ENCODE results near the gene RBM4B.

RBM4B gene

DNA sequence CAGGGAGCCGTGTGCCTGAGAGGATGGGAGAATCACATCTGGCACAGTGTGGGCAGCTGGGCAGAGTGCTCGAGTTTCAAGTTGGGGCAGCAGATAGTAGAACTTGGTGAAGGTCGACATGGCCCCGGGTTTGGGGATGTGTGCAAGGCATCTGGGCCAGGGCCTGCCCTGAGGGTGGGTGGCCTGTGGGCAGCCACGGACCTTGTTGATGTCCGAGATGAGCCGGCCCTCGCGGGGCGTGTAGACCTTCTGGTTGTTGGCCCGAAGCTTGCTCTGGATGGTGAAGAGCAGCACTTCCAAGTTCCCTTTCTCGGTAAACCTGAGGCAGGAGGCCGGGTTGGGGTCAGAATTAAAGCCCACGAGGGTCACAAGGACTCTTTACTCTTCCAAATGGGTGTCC, 31.0 kb upstream of the RBM4B start:
- DNase-seq, result no peak

DNA sequence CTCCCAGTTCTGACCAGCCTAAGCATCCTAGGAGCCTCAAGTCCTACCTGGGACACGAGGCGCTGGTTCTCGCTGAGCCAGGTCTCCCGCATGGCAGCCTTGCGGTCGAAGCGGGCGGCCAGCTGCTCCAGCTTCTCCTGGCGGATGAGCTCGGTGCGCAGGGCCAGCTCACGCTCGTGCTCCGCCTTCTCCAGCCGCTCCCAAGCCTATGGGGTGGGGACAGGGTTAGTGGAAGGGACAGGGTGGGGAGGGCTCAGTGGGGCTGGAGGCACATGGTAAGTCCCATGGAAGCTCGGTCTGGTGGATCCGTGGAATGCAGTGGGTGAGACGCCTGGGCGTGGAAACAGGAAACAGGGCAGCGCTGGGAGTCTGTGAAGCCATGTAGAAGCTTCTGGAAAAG, 30.4 kb upstream of the RBM4B start:
- DNase-seq, result no peak

DNA sequence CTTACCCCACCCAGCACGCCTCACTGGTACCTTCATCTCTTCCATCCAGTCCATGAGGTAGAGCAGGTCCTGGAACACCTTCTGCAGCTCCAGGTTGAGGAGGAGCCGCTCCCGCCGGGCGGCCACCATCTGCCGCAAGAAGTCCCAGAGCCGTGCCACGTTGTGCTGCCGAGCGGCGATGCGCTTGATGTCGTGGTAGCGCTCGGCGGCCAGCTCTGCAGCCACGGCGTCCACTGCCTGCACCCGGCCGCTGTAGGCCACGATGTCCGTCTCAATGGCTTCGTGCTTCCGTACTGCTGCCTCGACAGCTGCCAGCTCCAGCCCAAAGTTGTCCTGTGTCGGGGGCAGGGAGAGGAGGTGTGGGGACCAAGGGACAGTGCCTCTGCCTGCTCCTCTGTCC, 29.8 kb upstream of the RBM4B start:
- DNase-seq, result no peak

DNA sequence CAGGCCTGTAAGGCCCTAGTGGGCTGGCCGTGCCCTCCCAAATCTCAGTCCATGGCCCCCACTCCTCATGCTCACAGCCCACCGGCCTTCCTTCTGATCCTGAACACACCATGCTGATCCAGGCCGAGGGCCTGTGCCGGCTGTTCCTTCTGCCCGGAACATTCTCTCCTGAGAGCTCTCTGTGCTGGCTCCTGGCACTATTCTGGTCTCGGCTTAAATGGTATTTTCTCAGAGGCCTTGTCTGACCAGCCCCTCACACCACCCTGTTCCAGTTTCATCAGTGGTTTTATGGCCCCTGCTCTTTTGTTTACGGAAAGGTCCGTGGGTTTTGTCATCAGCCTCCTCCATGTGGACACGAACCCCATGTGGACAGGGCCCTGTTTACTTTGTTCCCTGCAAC, 29.3 kb upstream of the RBM4B start:
- DNase-seq, result no peak

DNA sequence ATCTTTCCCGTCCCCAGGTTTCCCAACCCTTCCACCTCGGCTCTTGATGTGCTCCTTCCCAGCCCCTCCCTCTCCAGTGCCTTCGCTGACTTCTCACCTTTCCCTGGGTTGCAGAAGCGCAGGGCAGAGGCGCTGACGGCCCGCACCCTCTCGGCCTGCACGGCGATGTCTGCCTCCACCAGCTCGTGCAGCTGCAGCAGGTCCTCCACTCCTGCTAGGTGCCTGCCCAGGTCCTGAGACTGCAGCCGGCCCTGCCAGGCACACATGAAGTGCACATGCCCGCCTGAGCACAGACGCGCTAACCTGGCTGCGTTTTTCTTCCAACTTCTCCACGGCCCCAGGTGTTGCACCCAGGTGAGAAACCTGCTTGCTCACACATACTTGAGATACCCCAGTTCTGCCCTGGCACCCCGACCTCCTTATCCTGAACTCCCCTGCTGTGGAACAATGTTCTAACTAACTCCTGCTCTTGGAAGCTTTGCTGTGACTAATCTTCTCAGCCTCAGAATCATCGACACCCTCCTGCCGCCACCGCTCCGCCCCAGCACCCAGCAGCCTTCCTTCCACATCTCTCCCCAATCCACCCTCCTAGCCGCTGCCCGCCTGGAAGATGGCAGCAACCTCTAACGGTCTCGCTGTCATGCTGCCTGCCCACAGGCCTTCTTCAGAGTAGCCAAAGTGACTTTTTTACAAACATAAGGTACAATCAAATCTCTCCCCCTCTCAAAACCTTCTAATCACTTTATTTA, 28.1 kb upstream of the RBM4B start:
- no peak for DNase-seq

DNA sequence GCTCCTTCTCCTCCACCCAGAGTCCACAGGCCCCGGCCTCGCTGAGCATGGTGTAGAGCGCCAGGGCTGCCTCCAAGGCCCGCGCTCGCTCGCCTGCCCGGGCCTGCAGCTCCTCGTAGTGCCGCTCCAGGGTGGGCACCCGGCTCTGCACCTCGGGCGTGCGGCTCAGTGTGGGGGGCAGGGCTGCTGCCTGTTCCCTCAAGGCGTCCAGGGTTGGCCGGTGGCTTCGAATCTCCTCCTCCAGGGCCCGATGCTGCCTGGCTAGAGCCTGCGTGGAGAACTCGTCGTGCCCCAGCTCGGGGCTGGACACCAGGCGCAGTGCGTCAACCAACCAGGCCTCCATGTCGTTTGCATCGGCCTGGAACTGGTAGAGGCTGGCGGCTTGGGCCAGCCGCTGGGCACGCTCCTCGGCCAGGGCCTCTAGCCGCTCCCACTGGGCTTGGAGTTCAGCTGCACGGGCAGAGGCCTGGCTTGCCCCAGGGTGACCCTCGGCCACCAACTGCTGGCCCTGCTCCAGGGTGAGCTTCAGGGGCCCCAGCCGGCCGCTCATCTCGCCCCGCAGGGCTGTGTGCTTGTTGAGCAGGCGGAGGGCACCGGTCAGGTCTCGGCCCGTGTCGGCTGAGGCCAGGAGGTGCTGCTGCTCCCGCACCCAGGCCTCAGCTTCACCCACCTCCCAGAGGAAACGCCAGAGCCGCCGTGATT, 27.1 kb upstream of the RBM4B start:
- DNase-seq, result no peak

DNA sequence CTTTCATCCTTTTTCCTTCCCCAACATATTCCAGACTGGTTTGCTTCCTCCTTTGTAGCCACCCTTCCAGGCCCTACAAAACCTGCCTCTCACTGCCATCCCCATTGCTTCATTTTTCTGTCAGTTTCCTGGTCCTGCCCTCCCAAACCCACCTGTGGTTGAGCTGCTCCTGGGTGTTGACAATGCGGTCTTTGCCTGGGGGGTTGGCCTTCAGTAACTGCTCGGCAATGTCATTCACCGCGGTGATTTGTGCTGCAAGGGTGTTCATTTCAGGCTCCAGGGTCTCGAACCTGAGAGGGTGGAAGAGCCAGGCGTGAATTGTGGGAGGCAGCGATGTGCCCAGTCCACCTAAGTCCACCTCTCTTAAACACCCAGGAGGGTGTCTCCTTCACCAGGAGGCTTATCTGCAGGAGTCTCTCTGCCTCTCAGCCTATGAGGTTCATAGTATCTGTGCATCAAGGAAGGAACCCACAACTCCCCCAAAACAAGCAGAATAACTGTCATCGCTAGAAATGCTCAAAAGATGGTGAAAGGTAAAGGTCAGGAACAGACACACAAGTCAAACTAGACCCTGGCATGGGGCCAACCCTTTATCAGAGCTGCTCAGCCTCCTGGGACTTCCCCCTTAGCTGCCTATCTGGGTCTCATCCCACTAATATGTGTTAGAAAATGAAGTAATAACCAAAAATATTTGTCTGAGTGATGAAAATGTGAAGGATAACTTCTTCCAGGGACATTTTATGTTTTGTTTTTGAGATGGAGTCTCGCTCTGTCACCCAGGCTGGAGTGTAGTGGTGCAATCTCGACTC, 23.9 kb upstream of the RBM4B start:
- no peak for DNase-seq

DNA sequence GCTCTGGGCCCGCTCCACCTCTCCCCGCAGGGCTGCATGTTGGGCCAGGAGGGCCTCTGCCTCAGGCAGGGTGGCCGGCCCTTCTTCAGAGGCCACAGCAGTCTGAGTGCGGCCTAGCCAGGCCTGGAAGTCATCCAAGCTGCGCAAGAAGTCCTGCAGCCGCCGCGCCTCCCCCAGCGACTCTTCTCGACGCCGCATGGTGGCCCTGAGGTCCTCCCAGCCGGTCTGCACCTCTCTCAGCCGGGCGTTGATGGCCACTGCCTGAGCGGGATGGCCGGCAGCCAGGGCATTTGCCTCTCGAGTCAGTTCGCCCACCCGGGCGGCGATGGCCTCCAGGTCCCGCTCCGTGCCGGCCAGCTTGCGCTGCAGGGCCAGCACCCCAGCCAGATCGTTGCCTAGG, 23.1 kb upstream of the RBM4B start:
- no peak for DNase-seq

DNA sequence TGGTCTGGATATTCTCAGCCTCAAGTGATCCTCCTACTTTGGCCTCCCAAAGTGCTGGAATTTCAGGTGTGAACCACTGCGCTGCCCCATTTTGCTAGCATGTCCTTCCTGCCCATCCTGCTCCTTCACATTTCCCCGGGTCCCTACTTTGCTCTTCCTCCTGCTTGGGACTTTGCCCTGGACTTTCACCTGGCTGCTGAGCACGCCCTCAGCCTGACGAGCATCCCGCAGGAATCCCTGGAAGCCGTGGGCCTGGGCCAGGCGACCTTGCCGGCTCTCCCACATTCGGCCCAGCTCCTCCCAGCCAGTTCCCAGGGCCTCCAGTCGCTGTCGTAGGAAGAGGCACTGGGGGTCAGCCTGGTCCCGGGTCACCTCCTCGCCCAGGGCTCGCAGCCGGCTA, 22.6 kb upstream of the RBM4B start:
- no peak for DNase-seq

DNA sequence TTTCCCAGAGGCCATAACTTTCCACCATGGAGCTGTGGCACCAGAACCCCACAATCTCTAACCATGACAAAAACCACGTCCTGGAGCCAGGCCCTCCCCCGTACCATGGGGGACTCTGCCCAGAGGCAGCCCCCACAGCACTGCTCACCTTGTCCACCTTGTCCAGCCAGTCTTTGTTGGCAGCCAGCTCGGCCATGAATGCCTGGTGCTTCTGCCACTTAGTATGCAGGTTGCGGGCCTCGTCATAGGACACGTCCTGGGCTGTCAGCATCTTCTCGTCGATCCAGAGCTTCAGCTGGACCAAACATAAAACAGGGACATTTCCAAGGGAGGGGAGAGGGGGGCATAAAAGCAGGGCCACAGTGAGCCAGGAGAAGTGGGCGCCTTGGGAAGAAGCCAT, 20.8 kb upstream of the RBM4B start:
- no peak for DNase-seq

DNA sequence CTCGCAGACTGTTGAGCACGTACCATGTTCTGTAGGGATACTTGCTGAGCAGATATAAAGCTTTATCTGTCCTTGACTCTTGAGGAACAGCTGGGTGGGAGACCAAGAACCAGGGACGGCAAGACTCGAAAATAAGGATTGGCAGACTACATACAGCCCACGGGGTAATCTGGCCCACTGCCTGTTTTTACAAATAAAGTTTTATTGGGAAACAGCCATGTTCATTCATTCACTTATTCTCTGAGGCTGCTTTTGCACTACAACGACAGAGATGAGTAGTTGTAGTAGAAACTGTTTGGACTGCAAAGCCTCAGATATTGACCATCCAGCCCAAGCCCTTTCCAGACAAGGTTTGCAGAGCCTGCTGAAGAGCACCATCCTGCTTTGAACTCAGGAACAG, 20.3 kb upstream of the RBM4B start:
- no peak for DNase-seq

DNA sequence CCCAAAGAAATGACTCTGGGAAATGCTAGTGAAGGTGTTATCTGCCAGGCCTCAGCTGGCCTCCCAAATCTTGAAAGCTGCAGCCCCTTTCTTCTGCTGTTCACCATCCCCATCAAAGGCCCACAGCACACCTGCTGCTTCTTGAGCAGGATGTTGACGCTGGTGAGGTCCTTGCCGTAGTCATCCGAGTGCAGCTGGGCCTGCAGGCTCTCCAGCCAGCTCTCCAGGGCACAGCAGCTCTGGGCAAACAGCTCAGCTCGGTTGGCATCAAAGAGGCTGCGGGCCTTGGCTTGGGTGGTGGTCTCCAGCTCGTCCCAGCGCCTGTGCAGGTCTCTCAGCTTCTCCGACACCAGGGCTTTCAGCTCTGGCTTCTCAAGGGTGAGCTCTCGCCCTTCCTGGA, 18.5 kb upstream of the RBM4B start:
- no peak for DNase-seq

DNA sequence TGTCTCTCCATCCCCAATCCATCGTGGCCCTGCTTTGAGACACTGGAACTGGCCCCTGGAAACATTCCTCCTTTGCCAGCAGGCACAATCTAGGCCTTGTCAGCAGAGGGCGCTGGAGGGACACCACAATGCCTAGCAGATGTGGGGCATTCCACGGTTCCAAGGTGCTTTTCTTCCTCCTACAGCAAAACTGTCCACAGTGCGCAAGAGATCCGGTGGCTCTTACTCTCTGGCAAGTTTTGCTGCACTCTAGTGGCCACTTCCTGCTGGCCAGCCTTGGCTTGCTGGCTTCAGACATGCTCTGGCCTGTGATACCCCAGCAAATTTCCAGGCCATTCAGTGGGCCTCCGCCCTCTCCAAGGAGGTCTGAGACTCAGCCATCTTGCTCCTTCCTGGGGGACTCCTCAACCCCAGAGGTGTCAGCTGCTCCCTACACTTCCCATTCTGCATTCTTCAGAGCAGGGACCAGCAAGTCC, 17.1 kb upstream of the RBM4B start:
- DNase-seq, result peak; percentile 46

DNA sequence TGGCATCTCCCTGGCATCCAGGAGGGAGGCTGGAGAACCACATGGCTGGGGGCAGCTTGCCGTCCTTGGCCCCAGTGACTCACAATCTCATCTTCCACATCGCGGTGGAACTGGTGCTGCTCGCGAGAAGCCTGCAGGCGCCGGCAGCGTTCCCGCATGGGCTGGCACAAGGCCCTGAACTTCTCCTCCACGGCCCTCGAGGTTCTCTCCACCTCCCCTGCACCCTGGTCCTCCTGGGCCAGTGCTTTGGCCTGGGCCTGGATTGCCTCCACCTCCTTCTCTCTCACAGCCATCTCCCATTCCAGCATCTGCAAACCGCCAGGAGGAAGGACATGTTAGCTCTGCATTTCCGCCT, 16.3 kb upstream of the RBM4B start:
- no peak for DNase-seq

DNA sequence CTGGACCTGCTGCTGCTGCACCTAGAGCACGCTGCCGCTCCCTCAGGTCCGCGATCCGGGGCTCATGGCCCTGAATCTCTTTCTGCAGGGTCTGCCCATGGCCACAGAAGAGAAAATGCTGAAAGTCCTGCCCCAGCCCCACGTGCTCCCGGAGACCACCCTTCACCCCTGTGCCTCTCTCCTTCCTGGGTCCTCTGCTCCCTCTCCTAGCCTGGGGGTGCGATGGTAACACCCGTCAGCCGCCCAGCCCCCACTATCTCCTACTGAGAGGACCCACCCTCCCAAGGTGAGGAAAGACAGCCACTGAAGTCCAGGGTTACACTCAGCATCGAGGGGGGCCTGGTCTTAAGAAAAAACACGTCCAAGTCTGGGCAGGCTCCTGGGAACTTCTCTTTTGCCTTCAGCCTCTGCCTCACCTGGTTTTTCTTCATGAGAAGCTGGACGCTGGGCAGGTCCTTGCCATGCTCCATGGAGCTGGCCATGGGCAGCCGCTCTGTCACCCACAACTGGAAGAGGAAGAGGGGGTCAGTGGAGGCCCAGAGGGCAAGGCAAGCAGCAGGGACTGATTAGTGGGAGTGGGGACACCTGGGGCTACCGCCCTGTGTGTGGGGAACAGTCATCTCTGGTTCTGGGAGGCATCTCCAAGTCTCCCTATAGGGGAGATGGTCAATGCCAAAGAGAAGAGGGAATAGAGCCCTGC, 15.8 kb upstream of the RBM4B start:
- DNase-seq, result no peak

DNA sequence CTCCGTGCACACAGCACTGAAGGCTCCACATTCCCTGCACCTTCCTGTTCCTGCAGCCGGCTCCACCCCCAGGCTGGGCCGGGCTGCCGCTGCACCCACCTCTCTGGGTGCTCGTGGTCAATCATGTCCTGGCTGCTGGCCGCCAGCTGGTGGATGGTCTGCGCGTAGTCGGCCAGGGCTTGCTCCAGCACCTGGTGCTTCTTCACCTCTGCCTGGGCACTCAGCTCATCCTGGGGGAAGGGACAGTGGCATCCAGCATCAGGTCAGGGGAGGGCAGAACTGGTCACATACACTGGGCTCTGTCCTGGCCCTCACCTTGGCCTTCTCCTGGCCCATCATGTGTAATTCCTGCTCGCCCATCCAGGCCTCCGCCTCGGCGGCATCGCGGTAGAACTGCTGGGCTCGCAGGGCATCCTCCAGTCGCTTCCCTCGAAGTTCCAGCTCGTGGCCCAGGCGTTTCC, 15.2 kb upstream of the RBM4B start:
- no peak for DNase-seq

DNA sequence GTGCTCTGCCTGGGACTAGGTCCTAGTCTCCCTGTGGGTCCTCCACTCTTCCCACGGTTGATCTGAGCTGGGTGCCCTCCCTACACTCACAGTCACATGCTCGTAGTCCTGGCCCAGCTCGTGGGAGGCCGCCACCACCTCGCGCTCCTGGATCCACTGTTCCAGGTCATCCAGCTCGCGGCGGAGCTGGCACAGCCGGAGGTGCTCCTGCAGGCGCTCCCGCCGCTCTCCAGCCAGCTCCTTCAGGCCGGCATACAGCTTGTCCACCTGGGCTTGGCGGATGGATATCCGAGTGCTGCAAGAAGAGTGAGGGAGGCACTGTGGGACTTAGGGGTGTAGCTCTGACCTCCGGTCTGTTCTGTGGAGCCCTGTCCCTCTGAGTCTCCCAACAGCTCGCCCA, 14.8 kb upstream of the RBM4B start:
- no peak for DNase-seq

DNA sequence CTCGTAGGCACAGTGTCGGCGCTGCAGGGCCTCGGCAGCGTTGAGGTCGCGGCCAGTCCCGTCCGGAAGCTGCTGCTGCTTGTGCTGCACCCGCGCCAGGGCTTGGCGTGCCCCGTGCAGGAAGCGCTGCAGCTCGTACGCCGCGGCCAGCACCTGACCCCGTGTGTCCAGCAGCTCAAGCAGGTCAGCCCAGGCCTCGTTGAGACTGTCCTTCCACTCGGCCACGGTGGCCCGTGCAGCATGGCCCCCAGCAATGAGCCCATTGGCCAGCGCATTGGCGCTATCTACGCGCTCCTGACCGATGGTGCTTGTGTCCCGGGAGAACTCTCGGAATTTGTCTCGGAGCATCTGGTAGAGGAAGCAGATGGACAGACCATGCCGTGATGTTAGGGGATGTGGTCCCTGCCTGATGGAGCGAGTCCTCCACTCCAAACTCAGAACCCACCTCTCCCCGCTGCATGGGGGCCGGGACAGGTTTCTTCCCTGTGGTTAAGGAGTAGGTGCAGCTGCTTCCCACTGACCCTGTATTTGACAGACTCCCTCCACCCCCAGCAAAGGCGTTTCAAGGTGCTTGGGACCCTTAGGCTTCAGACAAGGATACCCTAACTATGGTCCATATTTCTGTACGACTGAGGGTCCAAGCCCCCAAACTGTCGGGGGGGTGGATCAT, 13.8 kb upstream of the RBM4B start:
- DNase-seq, result no peak

DNA sequence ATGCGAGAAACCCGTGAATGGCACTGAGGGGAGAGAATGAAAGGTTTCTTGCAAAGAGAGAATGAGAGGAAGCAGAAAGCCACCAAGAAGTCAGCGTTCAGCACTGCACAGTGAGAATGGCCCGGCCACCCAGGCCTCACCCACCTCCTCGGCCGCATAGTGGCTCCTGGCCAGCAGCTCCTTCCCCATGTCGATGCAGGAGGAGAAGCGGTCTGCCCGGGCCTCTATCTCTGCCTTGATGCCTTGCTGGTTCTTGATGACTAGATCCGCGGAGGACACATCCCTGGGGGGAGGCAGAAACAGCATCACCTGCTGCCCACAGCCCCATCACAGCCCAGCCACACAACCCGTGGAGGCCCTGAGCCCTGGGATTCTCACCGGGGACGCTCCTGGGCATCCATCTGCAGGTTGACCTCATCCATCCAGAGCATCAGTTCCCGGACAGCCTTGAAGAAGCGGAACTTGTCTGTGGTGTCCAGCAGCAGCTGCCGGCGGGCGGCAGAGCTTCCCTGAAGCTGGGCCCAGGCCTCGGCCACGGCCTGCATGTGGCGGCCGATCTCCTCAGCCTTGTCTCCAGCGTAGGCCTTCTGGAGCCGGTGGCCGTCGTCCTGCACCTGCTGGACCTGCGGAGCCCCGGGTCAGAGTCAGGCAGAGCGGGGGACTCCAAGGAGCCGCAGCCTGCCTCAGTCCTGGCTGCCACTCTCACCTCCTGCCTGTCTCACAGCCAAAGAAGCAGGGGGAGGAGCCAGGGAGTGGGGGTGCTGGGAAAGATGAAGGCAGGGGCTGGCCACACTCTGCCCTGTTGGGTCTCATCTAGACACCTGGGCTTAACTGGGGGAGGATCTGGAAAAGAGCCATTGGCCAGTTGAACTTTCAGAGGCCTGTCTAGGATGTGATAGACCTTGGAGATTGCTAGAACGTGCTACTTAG, 12.2 kb upstream of the RBM4B start:
- DNase-seq, result no peak

DNA sequence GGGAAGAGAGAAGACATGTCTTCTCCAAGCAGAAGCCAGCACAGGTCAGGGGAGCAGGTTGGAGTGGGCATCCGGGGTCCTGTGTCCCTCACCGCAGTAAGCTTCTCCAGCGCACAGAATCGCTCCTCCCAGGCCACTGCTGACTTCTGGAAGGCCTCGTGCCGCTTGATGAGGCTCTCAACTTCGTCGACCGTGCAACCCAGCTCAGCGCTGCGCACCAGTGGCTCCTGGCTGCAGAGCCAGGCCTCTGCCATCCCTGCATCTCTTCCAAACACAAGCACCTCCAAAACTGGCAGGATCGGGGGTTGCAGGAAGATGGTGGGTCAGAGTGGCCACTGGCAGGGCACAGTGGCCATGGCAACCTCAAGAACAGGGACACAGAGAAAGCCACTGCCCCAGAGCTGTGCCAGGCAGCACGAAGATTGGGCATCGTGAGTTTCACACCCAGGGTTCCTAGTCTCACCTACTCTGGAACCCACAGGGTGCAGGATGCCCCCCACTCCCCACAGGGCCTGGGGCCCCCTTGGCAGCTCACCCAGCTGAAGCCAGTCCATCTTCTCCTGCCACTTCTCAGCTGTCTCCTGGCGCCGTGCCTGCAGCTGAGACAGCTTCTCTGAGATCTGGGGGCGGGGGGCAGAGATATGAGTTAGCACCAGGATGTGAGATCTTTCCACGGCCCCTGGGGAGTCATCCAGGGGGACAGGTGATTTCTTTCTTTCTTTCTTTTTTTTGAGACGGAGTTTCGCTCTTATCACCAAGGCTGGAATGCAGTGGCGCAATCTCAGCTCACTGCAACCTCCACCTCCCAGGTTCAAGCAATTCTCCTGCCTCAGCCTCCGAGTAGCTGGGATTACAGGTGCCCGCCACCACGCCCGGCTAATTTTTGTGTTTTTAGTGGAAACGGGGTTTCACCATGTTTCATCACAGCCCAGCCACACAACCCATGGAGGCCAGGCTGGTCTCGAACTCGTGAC, 11.2 kb upstream of the RBM4B start:
- no peak for DNase-seq
